OCI-LY7 (cell line): ENCODE measurements around the gene HMGA1.

ENCODE experiments used
- CTCF ChIP-seq: fragments of 200-600 bp; sonication (generic); conservative IDR thresholded peaks from 2 replicates; pipeline ENCODE4 v1.5.1; 2014; ENCODE audit warnings: mild to moderate bottlenecking, antibody characterized with exemption, low read length, moderate library complexity, mixed read lengths
- EZH2phosphoT487 ChIP-seq: fragments of 200-600 bp; sonication (generic); IDR thresholded peaks from 2 replicates; pipeline ENCODE4 v1.6.1; 2018; ENCODE audit warnings: low read depth, borderline replicate concordance, mild to moderate bottlenecking, mixed run types, antibody characterized with exemption, low read length, moderate library complexity, mixed read lengths

GRCh38 chr6:34231566-34232336, 4.9 kb upstream of the HMGA1 start:
- no peak for TF ChIP-seq CTCF
- no peak for TF ChIP-seq EZH2phosphoT487
